ENCODE data around the gene ASPDH.
"Not testable (repeated sequence)": the region's sequence is repeated elsewhere in the genome, so short reads cannot be mapped to it uniquely, and the experiment has no call there.

Gene ASPDH

GRCh38 chr19:50535672-50536187, 22.0 kb upstream of the ASPDH start:
- Mint-ChIP-seq H3K27me3 (peaks cover 31 to 32% of the 10 kb centered on the region in 2 donors), H3K27ac (no peak overlapping the region), H3K4me3 (no peak overlapping the region), H3K4me1 (peaks cover 2 to 7% of the 10 kb centered on the region in 2 donors), H3K9me3 (peaks cover 10 to 16% of the 10 kb centered on the region in 2 donors), H3K36me3 (peaks cover 5 to 11% of the 10 kb centered on the region in 2 donors)
- ATAC-seq (replicated peaks) (no peak), DNase-seq (no peak)

- Mint-ChIP-seq H3K27ac (no peak overlapping the region), H3K36me3 (peaks cover 5 to 11% of the 10 kb centered on the region in 2 donors), H3K4me1 (peaks cover 2 to 7% of the 10 kb centered on the region in 2 donors), H3K27me3 (peaks cover 39 to 40% of the 10 kb centered on the region in 2 donors), H3K9me3 (peaks cover 10 to 16% of the 10 kb centered on the region in 2 donors), H3K4me3 (no peak overlapping the region)
- ATAC-seq (replicated peaks) (no peak), DNase-seq (no peak)
These were observed 20.8 kb upstream of the ASPDH start for GRCh38 chr19:50534478-50534877.

GRCh38 chr19:50532952-50533351, 19.2 kb upstream of the ASPDH start:
- ATAC-seq (replicated peaks) (no peak), DNase-seq (no peak)
- Mint-ChIP-seq H3K27ac (no peak overlapping the region), H3K9me3 (peaks cover 10 to 16% of the 10 kb centered on the region in 2 donors), H3K27me3 (peaks cover 45 to 47% of the 10 kb centered on the region in 2 donors), H3K36me3 (peaks cover 5 to 11% of the 10 kb centered on the region in 2 donors), H3K4me3 (no peak overlapping the region), H3K4me1 (peaks cover 2 to 4% of the 10 kb centered on the region in 2 donors)

- Mint-ChIP-seq H3K4me1 (no peaks in the 10 kb centered on the region), H3K9me3 (peaks cover 10 to 16% of the 10 kb centered on the region in 2 donors), H3K27me3 (peaks cover 39% of the 10 kb centered on the region in 2 donors), H3K4me3 (no peak overlapping the region), H3K36me3 (peaks cover 5 to 11% of the 10 kb centered on the region in 2 donors), H3K27ac (no peak overlapping the region)
- ATAC-seq (replicated peaks) = no peak
- DNase-seq = no peak
These were observed 17.5 kb upstream of the ASPDH start for GRCh38 chr19:50531171-50531612.

- not testable (repeated sequence) for H3K36me3 Mint-ChIP-seq; H3K4me3 Mint-ChIP-seq; DNase-seq; H3K4me1 Mint-ChIP-seq; ATAC-seq (replicated peaks); H3K27ac Mint-ChIP-seq
- Mint-ChIP-seq H3K9me3 (peaks cover 6 to 10% of the 10 kb centered on the region in 2 donors), H3K27me3 (peaks cover 34 to 39% of the 10 kb centered on the region in 2 donors)
These were observed 14.3 kb upstream of the ASPDH start for GRCh38 chr19:50528052-50528451.

GRCh38 chr19:50522881-50523280, 9.2 kb upstream of the ASPDH start:
- ATAC-seq (replicated peaks) (no peak), DNase-seq (no peak)
- H3K36me3 Mint-ChIP-seq = no peaks in the 10 kb centered on the region
- H3K27me3 Mint-ChIP-seq = peaks cover 3 to 7% of the 10 kb centered on the region in 2 donors
- H3K4me3 Mint-ChIP-seq = no peak overlapping the region
- no peaks in the 10 kb centered on the region for H3K4me1 Mint-ChIP-seq
- H3K27ac Mint-ChIP-seq = no peak overlapping the region
- H3K9me3 Mint-ChIP-seq = no peaks in the 10 kb centered on the region

- no peak overlapping the region for H3K4me3 Mint-ChIP-seq
- no peaks in the 10 kb centered on the region for H3K9me3 Mint-ChIP-seq
- ATAC-seq (replicated peaks) (no peak), DNase-seq (no peak)
- H3K36me3 Mint-ChIP-seq = no peaks in the 10 kb centered on the region
- H3K27me3 Mint-ChIP-seq = peaks cover 4% of the 10 kb centered on the region in 2 donors
- H3K4me1 Mint-ChIP-seq = no peaks in the 10 kb centered on the region
- no peak overlapping the region for H3K27ac Mint-ChIP-seq
These were observed 7.2 kb upstream of the ASPDH start for GRCh38 chr19:50520822-50521465.

- no peaks in the 10 kb centered on the region for H3K9me3 Mint-ChIP-seq
- H3K27ac Mint-ChIP-seq = no peak overlapping the region
- H3K36me3 Mint-ChIP-seq = no peaks in the 10 kb centered on the region
- ATAC-seq (replicated peaks) (no peak), DNase-seq (no peak)
- no peak overlapping the region for H3K4me3 Mint-ChIP-seq
- peaks cover 17 to 21% of the 10 kb centered on the region in 2 donors for H3K27me3 Mint-ChIP-seq
- H3K4me1 Mint-ChIP-seq = peaks cover 3 to 5% of the 10 kb centered on the region in 2 donors
These were observed 5.4 kb upstream of the ASPDH start for GRCh38 chr19:50519006-50519575.

GRCh38 chr19:50518091-50519005, 4.6 kb upstream of the ASPDH start:
- Mint-ChIP-seq H3K4me1 (peaks cover 5 to 6% of the 10 kb centered on the region in 2 donors), H3K27me3 (peaks cover 20 to 28% of the 10 kb centered on the region in 2 donors), H3K27ac (no peak overlapping the region), H3K4me3 (no peak overlapping the region), H3K9me3 (no peaks in the 10 kb centered on the region), H3K36me3 (no peaks in the 10 kb centered on the region)
- ATAC-seq (replicated peaks) (no peak), DNase-seq (no peak)

- ATAC-seq (replicated peaks) = no peak
- Mint-ChIP-seq H3K36me3 (no peaks in the 10 kb centered on the region), H3K27me3 (peaks cover 24 to 32% of the 10 kb centered on the region in 2 donors), H3K4me1 (peaks cover 6% of the 10 kb centered on the region in 2 donors), H3K4me3 (no peak overlapping the region), H3K9me3 (no peaks in the 10 kb centered on the region), H3K27ac (no peak overlapping the region)
- DNase-seq = no peak
These were observed 4.0 kb upstream of the ASPDH start for GRCh38 chr19:50517704-50518075.

- Mint-ChIP-seq H3K27me3 (peaks cover 24 to 32% of the 10 kb centered on the region in 2 donors), H3K9me3 (no peaks in the 10 kb centered on the region), H3K27ac (no peak overlapping the region), H3K36me3 (no peaks in the 10 kb centered on the region), H3K4me1 (peaks cover 6% of the 10 kb centered on the region in 2 donors), H3K4me3 (no peak overlapping the region)
- no peak for DNase-seq
- ATAC-seq (replicated peaks) = no peak
These were observed 3.4 kb upstream of the ASPDH start for GRCh38 chr19:50516964-50517703.

- no peak overlapping the region for H3K27ac Mint-ChIP-seq
- ATAC-seq (replicated peaks) = no peak
- no peak for DNase-seq
- H3K4me3 Mint-ChIP-seq = no peak overlapping the region
- peaks cover 24 to 32% of the 10 kb centered on the region in 2 donors for H3K27me3 Mint-ChIP-seq
- peaks cover 0 to under 1% of the 10 kb centered on the region in 2 donors for H3K36me3 Mint-ChIP-seq
- peaks cover 10 to 13% of the 10 kb centered on the region in 2 donors for H3K4me1 Mint-ChIP-seq
- no peaks in the 10 kb centered on the region for H3K9me3 Mint-ChIP-seq
These were observed 2.7 kb upstream of the ASPDH start for GRCh38 chr19:50516456-50516855.

- peaks cover 18 to 24% of the 10 kb centered on the region in 2 donors for H3K4me1 Mint-ChIP-seq
- no peak overlapping the region for H3K27ac Mint-ChIP-seq
- DNase-seq (no peak), ATAC-seq (replicated peaks) (no peak)
- H3K27me3 Mint-ChIP-seq = peaks cover 24 to 32% of the 10 kb centered on the region in 2 donors
- H3K36me3 Mint-ChIP-seq = peaks cover 0 to 4% of the 10 kb centered on the region in 2 donors
- no peaks in the 10 kb centered on the region for H3K9me3 Mint-ChIP-seq
- H3K4me3 Mint-ChIP-seq = no peak overlapping the region
These were observed 1.5 kb upstream of the ASPDH start for GRCh38 chr19:50515168-50515561.
